IMR-90 (cell line): ENCODE data around the gene FER. TPM values are rescaled to one million over a fixed set of nuclear protein-coding genes. Genes with fewer than 3 reads are reported as not detected.

Source experiments
- ATAC-seq: fragments of 200-7000 bp; cut with Tn5 transposase; 2 replicates; pipeline ENCODE4 v1.9.1; 2020; ENCODE audit warnings: low read depth, mild to moderate bottlenecking, moderate library complexity
- BruUV-seq: library from RNA; stranded (reverse); fragments of 400-500 nt; replicated peaks from 2 replicates; lab custom pipeline; 2021; lab: Mats Ljungman, UMichigan
- CTCF ChIA-PET: fragments of 300-600 bp; formaldehyde crosslinking; extraction: SDS; loops from one replicate; lab custom pipeline; 2021; ENCODE audit warnings: antibody characterized with exemption; lab: Yijun Ruan, JAX
- POLR2A ChIA-PET: fragments of 300-600 bp; sonication (Branson Sonifier 250); formaldehyde crosslinking; loops from one replicate; lab custom pipeline; 2022; ENCODE audit warnings: antibody characterized with exemption; ENCODE audit not compliant: unreplicated experiment; lab: Charles Lee
- DNase-seq: peaks from one replicate; pipeline ENCODE4 v3.0.0; 2013
- H2AFZ ChIP-seq: replicated peaks from 2 replicates; pipeline ENCODE3; 2013; ENCODE audit warnings: low read length, mild to moderate bottlenecking; ENCODE audit not compliant: poor library complexity
- H2AK5ac ChIP-seq: 2 replicates; pipeline ENCODE4 v1.6.1; 2013; ENCODE audit warnings: low read depth, low read length, inconsistent platforms
- H2AK9ac ChIP-seq: replicated peaks from 2 replicates; pipeline ENCODE3; 2013; ENCODE audit warnings: mild to moderate bottlenecking, low read depth, low read length, moderate library complexity; ENCODE audit not compliant: poor library complexity
- H2BK120ac ChIP-seq: 2 replicates; pipeline ENCODE4 v1.6.1; 2013; ENCODE audit warnings: low read depth, low read length, inconsistent platforms
- H2BK15ac ChIP-seq: 3 replicates; pipeline ENCODE4 v1.6.1; 2013; ENCODE audit warnings: low read depth, low read length, inconsistent platforms
- H2BK20ac ChIP-seq: 2 replicates; pipeline ENCODE4 v1.6.1; 2013; ENCODE audit warnings: low read depth, mild to moderate bottlenecking, inconsistent platforms, low read length, moderate library complexity
- H2BK5ac ChIP-seq: 2 replicates; pipeline ENCODE4 v1.6.1; 2013; ENCODE audit warnings: mild to moderate bottlenecking, low read depth, low read length, inconsistent platforms; ENCODE audit not compliant: poor library complexity, severe bottlenecking
- H3K14ac ChIP-seq: replicated peaks from 2 replicates; pipeline ENCODE4 v1.6.1; 2013; ENCODE audit warnings: low read depth, low read length, inconsistent platforms
- H3K18ac ChIP-seq: 2 replicates; pipeline ENCODE4 v1.6.1; 2013; ENCODE audit warnings: low read depth, low read length, control low read depth
- H3K23ac ChIP-seq: 2 replicates; pipeline ENCODE4 v1.6.1; 2013; ENCODE audit warnings: low read depth, low read length, inconsistent platforms
- H3K27ac ChIP-seq: 2 replicates; pipeline ENCODE4 v1.5.1; 2013; ENCODE audit warnings: mild to moderate bottlenecking, control low read depth, low read length; ENCODE audit not compliant: insufficient read depth
- H3K27me3 ChIP-seq: 2 replicates; pipeline ENCODE4 v1.6.1; 2013; ENCODE audit warnings: low read length; ENCODE audit not compliant: control insufficient read depth, insufficient read depth
- H3K36me3 ChIP-seq: 2 replicates; pipeline ENCODE4 v1.6.1; 2013; ENCODE audit warnings: low read length, mixed read lengths; ENCODE audit not compliant: control insufficient read depth, insufficient read depth
- H3K4ac ChIP-seq: 2 replicates; pipeline ENCODE4 v1.6.1; 2013; ENCODE audit warnings: low read depth, low read length, inconsistent platforms
- H3K4me1 ChIP-seq: 2 replicates; pipeline ENCODE4 v1.6.1; 2013; ENCODE audit warnings: low read length, mixed read lengths; ENCODE audit not compliant: control insufficient read depth, insufficient read depth
- H3K4me2 ChIP-seq: 2 replicates; pipeline ENCODE4 v1.6.1; 2013; ENCODE audit warnings: low read depth, mild to moderate bottlenecking, control low read depth, low read length, moderate library complexity
- H3K4me3 ChIP-seq: 2 replicates; pipeline ENCODE4 v1.5.1; 2013; ENCODE audit warnings: low read depth, mild to moderate bottlenecking, control low read depth, low read length, moderate library complexity; ENCODE audit not compliant: insufficient read depth
- H3K56ac ChIP-seq: 2 replicates; pipeline ENCODE4 v1.6.1; 2013; ENCODE audit warnings: low read length, inconsistent platforms; ENCODE audit not compliant: insufficient read depth; ENCODE audit errors: extremely low read depth
- H3K79me1 ChIP-seq, 2 experiments: 2 replicates each; pipeline ENCODE4 v1.6.1; 2013; ENCODE audit warnings: low read length in 2 of 2, inconsistent platforms in 1 of 2, low read depth in 1 of 2
- H3K9ac ChIP-seq: 2 replicates; pipeline ENCODE4 v1.6.1; 2013; ENCODE audit warnings: low read depth, low read length, control low read depth
- H3K9me1 ChIP-seq: 2 replicates; pipeline ENCODE4 v1.6.1; 2013; ENCODE audit warnings: low read length, inconsistent platforms; ENCODE audit not compliant: insufficient read depth
- H3K9me3 ChIP-seq: 2 replicates; pipeline ENCODE4 v1.6.1; 2013; ENCODE audit warnings: low read length; ENCODE audit not compliant: control insufficient read depth, insufficient read depth
- H4K20me1 ChIP-seq: 2 replicates; pipeline ENCODE4 v1.6.1; 2013; ENCODE audit warnings: low read length, inconsistent platforms; ENCODE audit not compliant: insufficient read depth
- H4K5ac ChIP-seq: 2 replicates; pipeline ENCODE4 v1.6.1; 2013; ENCODE audit warnings: mild to moderate bottlenecking, low read depth, low read length, control low read depth
- H4K8ac ChIP-seq, 2 experiments: 2 replicates each; pipeline ENCODE4 v1.6.1; 2013; ENCODE audit warnings: low read depth in 2 of 2, low read length in 2 of 2, control low read depth in 1 of 2, inconsistent platforms in 1 of 2
- H4K91ac ChIP-seq: 2 replicates; pipeline ENCODE4 v1.6.1; 2013; ENCODE audit warnings: low read depth, low read length, inconsistent platforms; ENCODE audit not compliant: insufficient read depth
- BHLHE40 ChIP-seq: fragments of 150-350 bp; IDR thresholded peaks from 2 replicates; pipeline ENCODE4 v1.6.1; 2016; ENCODE audit warnings: mild to moderate bottlenecking, low read depth, low read length
- CEBPB ChIP-seq: IDR thresholded peaks from 2 replicates; pipeline ENCODE4 v1.6.1; 2012; ENCODE audit warnings: low read depth, low read length, improper control_type of control experiment
- CHD1 ChIP-seq: IDR thresholded peaks from 2 replicates; pipeline ENCODE4 v1.6.1; 2012; ENCODE audit warnings: low read depth, low read length, improper control_type of control experiment
- CTCF ChIP-seq: conservative IDR thresholded peaks from 2 replicates; pipeline ENCODE4 v1.5.1; 2012; ENCODE audit warnings: mild to moderate bottlenecking, low read depth, low read length, improper control_type of control experiment
- ELK1 ChIP-seq: fragments of 150-350 bp; IDR thresholded peaks from 2 replicates; pipeline ENCODE4 v1.6.1; 2016; ENCODE audit warnings: low read depth, mild to moderate bottlenecking, low read length, moderate library complexity, borderline replicate concordance
- FOS ChIP-seq: fragments of 150-350 bp; IDR thresholded peaks from 2 replicates; pipeline ENCODE4 v1.6.1; 2016; ENCODE audit warnings: low read depth, low read length
- MAFK ChIP-seq: IDR thresholded peaks from 2 replicates; pipeline ENCODE4 v1.6.1; 2012; ENCODE audit warnings: low read depth, low read length, improper control_type of control experiment
- MAZ ChIP-seq: IDR thresholded peaks from 2 replicates; pipeline ENCODE4 v1.6.1; 2012; ENCODE audit warnings: low read depth, mild to moderate bottlenecking, low read length, improper control_type of control experiment, moderate library complexity, borderline replicate concordance
- MXI1 ChIP-seq: IDR thresholded peaks from 2 replicates; pipeline ENCODE4 v1.6.1; 2012; ENCODE audit warnings: low read depth, mild to moderate bottlenecking, low read length, moderate library complexity, borderline replicate concordance
- NFE2L2 ChIP-seq: fragments of 150-350 bp; IDR thresholded peaks from 2 replicates; pipeline ENCODE4 v1.6.1; 2016; ENCODE audit warnings: low read depth, mild to moderate bottlenecking, low read length
- POLR2A ChIP-seq: IDR thresholded peaks from 2 replicates; pipeline ENCODE4 v1.6.1; 2012; ENCODE audit warnings: mild to moderate bottlenecking, low read depth, low read length
- RAD21 ChIP-seq: IDR thresholded peaks from 2 replicates; pipeline ENCODE4 v1.6.1; 2012; ENCODE audit warnings: low read length, improper control_type of control experiment
- RCOR1 ChIP-seq: IDR thresholded peaks from 2 replicates; pipeline ENCODE4 v1.6.1; 2012; ENCODE audit warnings: mild to moderate bottlenecking, low read length, improper control_type of control experiment; ENCODE audit not compliant: insufficient replicate concordance
- RFX5 ChIP-seq: IDR thresholded peaks from 2 replicates; pipeline ENCODE4 v1.8.0; 2012; ENCODE audit warnings: low read depth, mild to moderate bottlenecking, low read length, moderate library complexity
- SMC3 ChIP-seq: fragments of 150-350 bp; IDR thresholded peaks from 2 replicates; pipeline ENCODE4 v1.6.1; 2016; ENCODE audit warnings: low read depth, mild to moderate bottlenecking, antibody characterized with exemption, low read length, moderate library complexity
- USF2 ChIP-seq: fragments of 150-350 bp; IDR thresholded peaks from 2 replicates; pipeline ENCODE4 v1.6.1; 2017; ENCODE audit warnings: mild to moderate bottlenecking, antibody characterized with exemption, low read length, low read depth
- WGBS, 2 experiments: methylation state at CpG; one replicate each; pipeline versions ENCODE4 v1.1.5 to v1.1.7; 2013; ENCODE audit warnings: missing lambda C conversion rate in 2 of 2; ENCODE audit not compliant: insufficient read length in 1 of 2; ENCODE audit errors: extremely low coverage in 2 of 2; 5-methylcytosine and 5-hydroxymethylcytosine counted together
- dilution Hi-C: fragments of 300-500 bp; cut with HindIII; formaldehyde crosslinking; loops from one replicate; pipeline ENCODE4 v1.14.3; 2018; ENCODE audit warnings: low sequenced_read_pairs; ENCODE audit not compliant: unreplicated experiment
- in situ Hi-C: fragments of 300-500 bp; cut with MboI; formaldehyde crosslinking; loops from 3 replicates; pipeline ENCODE4 v1.14.3; 2019; ENCODE audit warnings: low sequenced_read_pairs, inconsistent platforms, mixed read lengths
- intact Hi-C: fragments of 100-400 bp; cut with micrococcal nuclease; formaldehyde crosslinking; loops from 2 replicates; pipeline ENCODE4 v1.10.0; 2022
- polyA plus RNA-seq, 3 experiments: library from polyadenylated mRNA; depleted of rRNA; stranded (reverse); fragments of >200 nt; gene quantifications; 2 replicates each; pipeline ENCODE4 v1.2.3, GENCODE V29; 2012; ENCODE audit warnings: low replicate concordance in 1 of 3
- total RNA-seq: library from RNA; depleted of rRNA; stranded (reverse); fragments of >200 nt; gene quantifications from 2 replicates; pipeline ENCODE4 v1.2.3, GENCODE V29; 2012

FER gene
- total and polyA plus RNA-seq, 2 of the 4 experiments (the other 2 are of a cell fraction), result 3.5 to 32.4 TPM

GRCh38 chr5:109224276-109224882 lies 476.7 kb downstream of the FER start:
- BruUV-seq, result no TSS peak
- Histone ChIP-seq H3K14ac (no peak overlapping the region), H3K4me3 (no peak overlapping the region), H3K56ac (no peak overlapping the region), H4K8ac (no peak overlapping the region), H2AK5ac (no peak overlapping the region), H4K20me1 (no peaks in the 10 kb centered on the region), H4K5ac (no peak overlapping the region), H3K4me2 (no peak overlapping the region), H3K9ac (no peak overlapping the region), H2AK9ac (no peak overlapping the region), H2BK15ac (no peak overlapping the region), H3K9me1 (no peaks in the 10 kb centered on the region; the same call in 1 of the 2 replicates), H2AFZ (peak overlapping the region; percentile 28), H3K23ac (no peak overlapping the region), H3K4ac (no peak overlapping the region), H3K9me3 (no peaks in the 10 kb centered on the region), H3K4me1 (no peaks in the 10 kb centered on the region), H4K91ac (no peak overlapping the region), H3K27ac (no peak overlapping the region), H3K27me3 (no peaks in the 10 kb centered on the region; the same call in 1 of the 2 replicates), H3K36me3 (no peaks in the 10 kb centered on the region), H3K79me1 (no peaks in the 10 kb centered on the region), H2BK20ac (no peak overlapping the region), H2BK120ac (no peak overlapping the region), H3K18ac (no peak overlapping the region), H2BK5ac (no peak overlapping the region)
- intact Hi-C loops, result no loop called here
- no peak for TF ChIP-seq FOS
- TF ChIP-seq RFX5, result no peak
- no peak for TF ChIP-seq CEBPB
- no peak for TF ChIP-seq RCOR1
- no peak for TF ChIP-seq CTCF
- no peak for TF ChIP-seq NFE2L2
- no peak for TF ChIP-seq USF2
- no peak for TF ChIP-seq CHD1
- TF ChIP-seq SMC3, result no peak
- TF ChIP-seq MAFK, result no peak
- no peak for TF ChIP-seq POLR2A
- no peak for TF ChIP-seq ELK1
- TF ChIP-seq RAD21, result no peak
- TF ChIP-seq BHLHE40, result no peak
- no peak for TF ChIP-seq MAZ
- TF ChIP-seq MXI1, result no peak
- no CpG with 5 or more reads among the region's 4 CpGs for WGBS, 2 experiments
- dilution Hi-C loops, result no loop called here
- in situ Hi-C loops, result no loop called here
- DNase-seq (no peak), ATAC-seq (no peak)
- POLR2A ChIA-PET, result no interaction called here
- CTCF ChIA-PET, result no interaction called here
